Inflammatory macrophage treated with lipopolysaccharide for 1 hour (primary cell): ENCODE results near the gene S1PR2.
A peak's percentile ranks its signal among the peaks of the same experiment; 100 is the strongest.

ENCODE experiments used
- DNase-seq, 2 donors: peaks; one replicate each; pipeline ENCODE4 v3.0.0-alpha.2; 2020 to 2022

The S1PR2 gene

GRCh38 chr19:10230861-10231611 lies at the start of gene S1PR2:
TSS of gene S1PR2 (minus strand) at chr19:10231331. CDS start at chr19:10224905, 6,426 bp downstream.
- peak; percentile 54 to 60 for DNase-seq

GRCh38 chr19:10279737-10280442 lies 48.8 kb upstream of the S1PR2 start:
- DNase-seq, result no peak

GRCh38 chr19:10278935-10279334 lies 47.8 kb upstream of the S1PR2 start:
- DNase-seq, result no peak

- DNase-seq, result peak in 1 of 2 donors; percentile 62
Observed at GRCh38 chr19:10277795-10278589, 46.9 kb upstream of the S1PR2 start.

- no peak for DNase-seq
Observed at GRCh38 chr19:10274589-10274988, 43.5 kb upstream of the S1PR2 start.

- DNase-seq, result peak; percentile 89 to 92
Observed at GRCh38 chr19:10271543-10272086, 40.5 kb upstream of the S1PR2 start.

- DNase-seq, result peak; percentile 98
Observed at GRCh38 chr19:10270616-10271394, 39.7 kb upstream of the S1PR2 start, which contains the start of gene ICAM1. TSS of gene ICAM1 (plus strand) at chr19:10271120. CDS start at chr19:10271160, 40 bp downstream.

- peak; percentile 94 for DNase-seq
Observed at GRCh38 chr19:10270180-10270615, 39.1 kb upstream of the S1PR2 start.

- peak; percentile 98 to 99 for DNase-seq
Observed at GRCh38 chr19:10269333-10270179, 38.4 kb upstream of the S1PR2 start.

GRCh38 chr19:10268071-10268470 lies 36.9 kb upstream of the S1PR2 start:
- DNase-seq, result no peak

- no peak for DNase-seq
Observed at GRCh38 chr19:10266706-10267105, 35.6 kb upstream of the S1PR2 start.

- DNase-seq, result no peak
Observed at GRCh38 chr19:10262771-10263170, 31.6 kb upstream of the S1PR2 start.

GRCh38 chr19:10260141-10260584 lies 29.0 kb upstream of the S1PR2 start:
- DNase-seq, result peak in 1 of 2 donors; percentile 83

GRCh38 chr19:10259162-10259905 lies 28.2 kb upstream of the S1PR2 start:
- peak; percentile 91 to 95 for DNase-seq

GRCh38 chr19:10258080-10258710 lies 27.1 kb upstream of the S1PR2 start:
- DNase-seq, result no peak

GRCh38 chr19:10256970-10257615 lies 26.0 kb upstream of the S1PR2 start:
- DNase-seq, result no peak

- no peak for DNase-seq
Observed at GRCh38 chr19:10256551-10256950, 25.4 kb upstream of the S1PR2 start.

- no peak for DNase-seq
Observed at GRCh38 chr19:10255358-10255757, 24.2 kb upstream of the S1PR2 start.

GRCh38 chr19:10254244-10254643 lies 23.1 kb upstream of the S1PR2 start:
- DNase-seq, result no peak
